ENCODE results near the gene SRGAP1.

Gene SRGAP1

DNA sequence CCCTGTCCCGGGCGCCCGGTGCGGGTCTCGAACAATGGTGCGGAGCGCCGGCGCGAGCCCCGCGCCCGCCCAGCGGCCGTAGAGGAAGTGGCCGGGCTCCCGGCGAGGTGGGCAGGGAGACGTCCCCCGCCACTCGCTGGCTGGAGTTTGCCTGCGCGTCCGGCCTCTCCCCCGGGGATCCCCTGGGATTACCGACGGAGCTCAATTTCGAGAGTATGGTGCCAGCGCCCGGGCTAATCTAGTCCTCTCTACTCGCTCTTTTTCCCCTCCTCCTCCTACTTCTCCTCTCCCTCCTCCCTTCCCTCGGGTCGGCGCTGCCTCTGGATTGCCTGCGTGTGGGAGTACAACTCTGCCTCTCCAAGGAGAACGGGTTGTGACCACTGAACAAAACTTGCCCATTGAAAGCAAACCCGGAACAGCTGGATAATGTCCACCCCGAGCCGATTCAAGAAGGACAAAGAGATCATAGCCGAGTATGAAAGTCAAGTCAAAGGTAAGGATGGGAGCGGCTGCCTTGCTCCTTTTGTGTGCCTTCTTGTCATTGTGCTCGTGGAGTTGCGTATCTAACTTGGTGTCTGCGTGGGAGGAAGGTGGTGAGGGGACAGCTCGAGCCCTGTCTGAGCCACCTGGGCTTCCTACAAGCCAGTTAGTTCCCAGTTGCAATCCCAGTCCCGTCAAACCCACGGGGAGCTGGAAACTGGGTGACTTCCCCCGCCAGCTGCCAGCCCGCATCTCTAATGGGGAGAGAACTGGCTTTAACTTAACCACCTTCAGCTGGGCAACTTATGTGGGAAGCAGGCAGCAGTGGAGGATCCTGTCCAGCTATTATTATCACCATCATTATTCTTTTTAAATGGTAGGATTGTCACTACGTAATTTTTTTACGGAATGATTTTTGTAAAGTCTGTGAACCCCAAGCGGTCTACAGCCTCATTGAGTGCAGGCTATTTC lies at the start of gene SRGAP1:
SRGAP1 (plus strand) TSS at position 310 of the 951 bp plus-strand sequence; CDS start at position 427, 117 bp downstream.
- peak; percentile 39 for DNase-seq (ENCODE audit: low spot score)

DNA sequence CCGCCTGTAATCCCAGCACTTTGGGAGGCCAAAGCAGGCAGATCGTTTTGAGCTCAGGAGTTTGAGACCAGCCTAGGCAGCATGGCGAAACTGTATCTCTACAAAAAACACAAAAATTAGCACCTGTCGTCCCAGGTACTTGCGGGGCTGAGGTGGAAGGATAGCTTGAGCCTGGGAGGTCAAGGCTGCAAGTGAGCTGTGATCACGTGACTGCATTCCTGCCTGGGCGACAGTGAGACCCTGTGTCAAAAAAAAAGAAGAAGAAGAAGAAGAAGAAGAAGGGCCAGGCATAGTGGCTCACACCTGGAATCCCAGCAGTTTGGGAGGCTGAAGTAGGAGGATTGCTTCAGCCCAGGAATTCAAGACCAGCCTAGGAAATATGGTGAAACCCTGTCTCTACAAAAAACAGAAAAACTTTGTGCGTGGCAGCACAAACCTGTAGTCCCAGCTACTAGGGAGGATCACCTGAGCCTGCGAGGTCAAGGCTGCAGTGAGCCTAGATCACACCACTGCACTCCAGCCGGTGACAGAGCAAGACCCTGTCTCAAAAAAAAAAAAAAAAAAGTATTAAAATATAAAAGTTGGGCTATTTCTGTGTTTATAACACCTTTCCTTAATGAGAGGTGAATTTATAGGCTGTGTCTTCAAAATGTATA lies 49.3 kb upstream of the SRGAP1 start:
- DNase-seq (ENCODE audit: low spot score): no peak

DNA sequence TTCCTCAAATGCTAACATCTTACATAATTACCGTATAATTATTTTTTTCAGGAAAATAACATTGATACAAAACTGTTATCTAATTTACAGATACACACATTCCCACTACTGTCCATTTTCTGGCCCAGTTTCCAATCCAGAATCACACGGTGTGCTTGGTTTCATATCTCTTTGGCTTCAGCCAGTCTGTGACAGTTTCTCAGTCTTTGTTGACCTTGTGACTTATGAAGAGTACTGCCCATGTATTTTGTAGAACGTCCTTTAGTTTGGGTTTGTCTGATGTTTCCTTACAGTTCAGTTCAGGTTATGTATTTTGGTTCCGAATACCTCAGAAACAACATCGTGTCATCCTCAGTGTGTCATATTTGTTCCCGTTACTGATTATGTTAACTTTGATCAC lies 48.6 kb upstream of the SRGAP1 start:
- no peak for DNase-seq (ENCODE audit: low spot score)

DNA sequence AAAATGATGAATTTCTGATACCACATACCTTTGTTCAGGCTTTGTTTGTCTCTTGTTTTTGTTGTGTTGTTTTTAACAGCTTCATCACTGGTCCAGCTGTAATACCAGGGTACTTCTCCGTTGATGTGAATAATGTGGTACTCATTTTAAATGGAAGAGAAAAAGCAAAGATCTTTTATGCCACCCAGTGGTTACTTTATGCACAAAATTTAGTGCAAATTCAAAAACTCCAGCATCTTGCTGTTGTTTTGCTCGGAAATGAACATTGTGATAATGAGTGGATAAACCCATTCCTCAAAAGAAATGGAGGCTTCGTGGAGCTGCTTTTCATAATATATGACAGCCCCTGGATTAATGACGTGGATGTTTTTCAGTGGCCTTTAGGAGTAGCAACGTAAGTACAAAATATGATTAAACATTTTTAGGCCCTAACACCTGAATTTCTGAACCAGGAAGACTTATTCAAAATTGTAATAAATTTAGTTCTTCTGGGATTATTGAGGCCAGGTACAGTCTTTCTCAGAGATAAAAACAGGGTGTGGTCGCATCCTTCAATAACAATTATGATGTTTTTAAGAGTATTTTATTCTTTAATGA lies 42.4 kb upstream of the SRGAP1 start:
- peak; percentile 30 for DNase-seq (ENCODE audit: low spot score)

- DNase-seq (ENCODE audit: low spot score): no peak
These were observed 39.8 kb upstream of the SRGAP1 start for GRCh38 chr12:63804746-63805145.

DNA sequence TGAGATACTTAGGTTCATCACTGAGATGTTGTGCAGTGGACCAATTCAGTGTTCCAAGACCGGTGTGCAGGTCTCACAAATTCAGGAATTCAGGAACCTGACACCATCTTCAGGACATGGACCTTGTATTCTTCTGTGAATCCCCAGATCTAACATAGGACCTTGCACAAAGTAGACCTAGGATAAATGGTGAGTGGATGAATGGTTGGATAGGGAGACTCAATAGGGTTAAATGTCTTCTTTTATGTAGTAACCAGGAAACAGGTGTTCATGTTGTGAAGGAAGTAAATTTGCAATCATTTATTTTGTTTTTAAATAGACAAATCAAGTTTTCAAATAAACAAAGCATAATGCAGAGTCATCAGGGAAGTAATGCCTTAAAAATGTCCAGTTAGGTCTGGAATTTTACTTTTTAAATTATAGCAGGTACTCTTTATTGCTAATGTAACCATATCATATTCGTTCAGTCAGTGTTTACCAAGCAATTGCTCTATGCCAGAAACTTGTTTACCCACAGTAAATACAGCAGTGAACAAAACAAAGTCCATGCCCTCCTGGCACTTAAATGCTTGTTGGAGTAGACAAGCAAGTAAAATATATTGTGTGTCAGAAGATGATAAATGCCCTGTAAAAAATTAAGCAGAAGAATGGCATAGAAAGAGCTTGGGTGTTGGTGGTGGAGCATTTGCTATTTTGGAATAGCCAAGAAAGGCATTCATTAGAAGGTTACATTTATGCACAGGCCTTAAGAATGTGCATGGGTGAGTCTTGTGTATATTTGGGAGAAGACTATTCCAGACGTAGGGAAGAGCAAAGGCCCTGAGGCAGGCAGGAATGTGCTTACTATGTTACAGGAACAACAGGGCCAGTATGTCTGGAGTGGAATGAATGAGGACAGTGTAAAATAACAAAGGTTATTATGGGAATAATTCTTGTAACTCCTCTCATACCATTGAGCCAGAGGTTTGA lies 38.5 kb upstream of the SRGAP1 start:
- no peak for DNase-seq (ENCODE audit: low spot score)

DNA sequence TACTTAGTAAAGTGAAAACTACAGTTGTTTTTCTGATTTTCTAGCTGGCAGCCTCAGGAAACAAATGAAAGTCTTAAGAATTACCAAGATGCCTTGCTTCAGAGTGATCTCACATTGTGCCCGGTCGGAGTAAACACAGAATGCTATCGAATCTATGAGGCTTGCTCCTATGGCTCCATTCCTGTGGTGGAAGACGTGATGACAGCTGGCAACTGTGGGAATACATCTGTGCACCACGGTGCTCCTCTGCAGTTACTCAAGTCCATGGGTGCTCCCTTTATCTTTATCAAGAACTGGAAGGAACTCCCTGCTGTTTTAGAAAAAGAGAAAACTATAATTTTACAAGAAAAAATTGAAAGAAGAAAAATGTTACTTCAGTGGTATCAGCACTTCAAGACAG lies 35.9 kb upstream of the SRGAP1 start:
- no peak for DNase-seq (ENCODE audit: low spot score)

DNA sequence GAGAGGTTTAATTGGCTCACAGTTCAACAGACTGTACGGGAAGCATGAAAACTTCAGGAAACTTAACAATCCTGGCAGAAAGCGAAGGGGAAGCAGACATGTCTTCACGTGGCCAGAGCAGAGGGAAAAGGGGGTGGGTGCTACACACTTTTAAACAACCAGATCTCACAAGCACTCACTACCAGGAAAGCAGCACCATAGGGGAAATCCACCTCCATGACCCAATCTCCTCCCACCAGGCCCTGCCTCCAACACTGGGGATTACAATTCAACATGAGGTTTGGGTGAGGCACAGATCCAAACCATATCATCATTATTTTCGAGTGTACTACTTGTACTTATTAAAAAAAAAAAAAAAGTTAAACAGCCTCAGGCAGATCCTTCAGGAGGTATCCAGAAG lies 34.9 kb upstream of the SRGAP1 start:
- no peak for DNase-seq (ENCODE audit: low spot score)

GRCh38 chr12:63811334-63811733 lies 33.2 kb upstream of the SRGAP1 start:
- DNase-seq (ENCODE audit: low spot score): no peak

- DNase-seq (ENCODE audit: low spot score): no peak
These were observed 32.7 kb upstream of the SRGAP1 start for GRCh38 chr12:63811755-63812154.

- no peak for DNase-seq (ENCODE audit: low spot score)
These were observed 30.2 kb upstream of the SRGAP1 start for GRCh38 chr12:63814146-63814772.

DNA sequence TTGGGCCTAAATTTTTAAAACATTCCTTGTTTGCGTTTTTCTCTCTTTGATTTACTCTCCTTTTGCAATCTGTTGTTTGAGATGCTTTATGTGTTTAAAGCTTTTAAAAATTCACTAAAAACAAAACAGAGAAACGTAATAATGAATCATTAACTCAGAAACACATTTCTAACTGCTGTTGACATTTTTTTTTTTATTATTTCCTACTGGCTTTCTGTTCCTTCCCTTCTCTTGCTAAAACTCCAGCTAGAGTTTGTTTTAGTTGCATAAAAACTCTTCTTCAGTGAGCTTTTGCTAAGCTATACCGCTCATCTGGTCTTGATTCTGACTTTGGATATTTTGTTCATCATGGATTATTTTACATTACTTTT lies 29.0 kb upstream of the SRGAP1 start:
- no peak for DNase-seq (ENCODE audit: low spot score)

- DNase-seq (ENCODE audit: low spot score): no peak
These were observed 28.5 kb upstream of the SRGAP1 start for GRCh38 chr12:63816031-63816430.

- DNase-seq (ENCODE audit: low spot score): no peak
These were observed 24.1 kb upstream of the SRGAP1 start for GRCh38 chr12:63820427-63820826.

GRCh38 chr12:63821781-63822251 lies 22.7 kb upstream of the SRGAP1 start:
- DNase-seq (ENCODE audit: low spot score): no peak

DNA sequence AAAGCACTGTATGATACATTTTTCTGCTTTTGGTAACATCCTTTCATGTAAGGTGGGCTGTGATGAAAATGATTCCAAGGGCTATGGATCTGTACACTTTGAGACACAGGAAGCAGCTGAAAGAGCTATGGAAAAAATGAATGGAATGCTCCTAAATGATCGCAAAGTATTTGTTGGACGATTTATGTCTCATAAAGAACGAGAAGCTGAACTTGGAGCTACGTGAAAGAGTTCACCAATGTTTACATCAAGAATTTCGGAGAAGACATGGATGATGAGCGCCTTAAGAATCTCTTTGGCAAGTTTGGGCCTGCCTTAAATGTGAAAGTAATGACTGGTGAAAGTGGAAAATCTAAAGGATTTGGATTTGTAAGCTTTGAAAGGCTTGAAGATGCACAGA lies 22.1 kb upstream of the SRGAP1 start:
- DNase-seq (ENCODE audit: low spot score): no peak

- no peak for DNase-seq (ENCODE audit: low spot score)
These were observed 21.5 kb upstream of the SRGAP1 start for GRCh38 chr12:63823040-63823439.

DNA sequence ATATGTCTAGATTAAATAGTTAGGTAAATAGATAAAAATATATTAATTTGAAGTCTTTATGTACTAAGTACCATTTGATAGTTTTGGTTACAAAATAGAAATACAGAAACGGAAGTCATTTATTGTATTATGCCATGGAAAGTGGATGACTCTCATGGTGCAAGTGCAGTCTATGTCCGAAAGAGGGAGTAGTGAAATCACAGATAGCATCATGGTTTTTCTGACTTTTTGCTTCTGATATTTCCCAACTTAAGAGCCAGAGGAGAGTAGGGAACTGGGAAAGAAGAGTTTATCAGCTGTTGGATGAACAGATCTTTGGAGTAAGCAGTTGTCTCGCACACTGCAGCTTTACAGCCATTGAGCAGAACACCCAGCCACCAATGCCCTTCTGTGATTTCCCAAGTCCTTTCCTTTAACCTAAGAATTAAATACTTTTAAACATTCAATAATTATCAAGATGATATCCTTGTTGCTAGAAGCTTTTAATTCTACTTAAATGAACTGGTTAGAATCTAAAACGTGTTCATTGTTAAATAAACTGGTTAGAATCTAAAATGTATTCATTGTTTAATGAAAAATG lies 18.4 kb upstream of the SRGAP1 start:
- DNase-seq (ENCODE audit: low spot score): peak; percentile 76

DNA sequence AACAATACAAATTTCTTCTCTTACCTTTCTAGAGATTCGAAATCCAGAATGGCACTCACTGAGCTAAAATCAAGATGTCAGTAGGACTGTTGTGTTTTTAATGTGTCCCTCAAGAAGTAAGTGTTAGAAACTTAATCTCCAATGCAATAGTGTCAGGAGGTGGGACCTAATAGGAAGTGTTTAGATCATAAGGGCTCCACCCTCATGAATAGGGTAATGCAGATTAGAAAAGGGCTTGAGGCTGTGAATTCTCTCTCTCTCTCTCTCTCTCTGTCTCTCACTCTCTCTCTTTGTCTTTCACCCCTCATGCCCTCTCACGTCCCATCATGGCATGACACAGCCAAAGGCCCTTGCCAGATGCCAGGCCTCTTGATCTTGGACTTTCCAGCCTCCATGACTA lies 15.6 kb upstream of the SRGAP1 start:
- no peak for DNase-seq (ENCODE audit: low spot score)

GRCh38 chr12:63836046-63836445 lies 8.5 kb upstream of the SRGAP1 start:
- no peak for DNase-seq (ENCODE audit: low spot score)

GRCh38 chr12:63836936-63837335 lies 7.6 kb upstream of the SRGAP1 start:
- no peak for DNase-seq (ENCODE audit: low spot score)
